ES-I3 (cell line): ENCODE results near the gene U2AF1.
A peak's percentile ranks its signal among the peaks of the same experiment; 100 is the strongest.
"Not testable (repeated sequence)": the region's sequence is repeated elsewhere in the genome, so short reads cannot be mapped to it uniquely, and the experiment has no call there.

Source experiments
- H3K36me3 ChIP-seq: 2 replicates; pipeline ENCODE4 v1.6.1; 2013; ENCODE audit warnings: mild to moderate bottlenecking, low read length, control low read depth, moderate library complexity; ENCODE audit not compliant: insufficient read depth
- H3K4me1 ChIP-seq: 2 replicates; pipeline ENCODE4 v1.6.1; 2013; ENCODE audit warnings: mild to moderate bottlenecking, control low read depth, low read length; ENCODE audit not compliant: insufficient read depth
- H3K9ac ChIP-seq: 2 replicates; pipeline ENCODE4 v1.6.1; 2013; ENCODE audit warnings: low read depth, mild to moderate bottlenecking, low read length, moderate library complexity
- H3K9me3 ChIP-seq: 2 replicates; pipeline ENCODE4 v1.6.1; 2013; ENCODE audit warnings: mild to moderate bottlenecking, low read length, moderate library complexity; ENCODE audit not compliant: control insufficient read depth, insufficient read depth

Gene U2AF1

GRCh38 chr21:43106965-43107793 is at the start of gene U2AF1:
TSS of gene U2AF1 (minus strand) at chr21:43107570. CDS start at chr21:43107494, 76 bp downstream.
- not testable (repeated sequence) for H3K36me3 ChIP-seq, H3K4me1 ChIP-seq, H3K9me3 ChIP-seq
- H3K9ac ChIP-seq = peak within 1 kb of the TSS; percentile 45; the same call in 1 of the 2 replicates

- H3K9me3 ChIP-seq, H3K36me3 ChIP-seq, H3K4me1 ChIP-seq, H3K9ac ChIP-seq: not testable (repeated sequence)
Measured at GRCh38 chr21:43153601-43154000, 46.2 kb upstream of the U2AF1 start.

GRCh38 chr21:43149344-43149743 is 42.0 kb upstream of the U2AF1 start:
- not testable (repeated sequence) for H3K36me3 ChIP-seq, H3K9ac ChIP-seq, H3K4me1 ChIP-seq, H3K9me3 ChIP-seq

GRCh38 chr21:43147999-43148398 is 40.6 kb upstream of the U2AF1 start:
- H3K9ac ChIP-seq, H3K36me3 ChIP-seq, H3K4me1 ChIP-seq, H3K9me3 ChIP-seq: not testable (repeated sequence)

GRCh38 chr21:43146637-43147036 is 39.3 kb upstream of the U2AF1 start:
- H3K9me3 ChIP-seq, H3K9ac ChIP-seq, H3K4me1 ChIP-seq, H3K36me3 ChIP-seq: not testable (repeated sequence)

GRCh38 chr21:43141407-43141806 is 34.0 kb upstream of the U2AF1 start:
- H3K4me1 ChIP-seq, H3K9me3 ChIP-seq, H3K36me3 ChIP-seq, H3K9ac ChIP-seq: not testable (repeated sequence)

GRCh38 chr21:43138944-43139343 is 31.6 kb upstream of the U2AF1 start:
- not testable (repeated sequence) for H3K4me1 ChIP-seq, H3K9me3 ChIP-seq, H3K36me3 ChIP-seq, H3K9ac ChIP-seq

GRCh38 chr21:43134520-43134919 is 27.1 kb upstream of the U2AF1 start:
- not testable (repeated sequence) for H3K9ac ChIP-seq, H3K9me3 ChIP-seq, H3K4me1 ChIP-seq, H3K36me3 ChIP-seq

- not testable (repeated sequence) for H3K4me1 ChIP-seq, H3K9ac ChIP-seq, H3K9me3 ChIP-seq, H3K36me3 ChIP-seq
Measured at GRCh38 chr21:43130094-43130493, 22.7 kb upstream of the U2AF1 start.

GRCh38 chr21:43115956-43116355 is 8.6 kb upstream of the U2AF1 start:
- not testable (repeated sequence) for H3K9me3 ChIP-seq

GRCh38 chr21:43114483-43114882 is 7.1 kb upstream of the U2AF1 start:
- not testable (repeated sequence) for H3K9ac ChIP-seq, H3K36me3 ChIP-seq, H3K9me3 ChIP-seq, H3K4me1 ChIP-seq

More at GRCh38 chr21:43115956-43116355, 8.6 kb upstream of the U2AF1 start:
- not testable (repeated sequence) for H3K4me1 ChIP-seq, H3K36me3 ChIP-seq, H3K9ac ChIP-seq

GRCh38 chr21:43109006-43109405 is 1.6 kb upstream of the U2AF1 start:
- H3K4me1 ChIP-seq, H3K9me3 ChIP-seq, H3K9ac ChIP-seq, H3K36me3 ChIP-seq: not testable (repeated sequence)

- not testable (repeated sequence) for H3K4me1 ChIP-seq, H3K36me3 ChIP-seq, H3K9ac ChIP-seq, H3K9me3 ChIP-seq
Measured at GRCh38 chr21:43108177-43108576, 807 bp upstream of the U2AF1 start.

- not testable (repeated sequence) for H3K4me1 ChIP-seq, H3K36me3 ChIP-seq, H3K9me3 ChIP-seq, H3K9ac ChIP-seq
Measured at GRCh38 chr21:43107794-43108137, 396 bp upstream of the U2AF1 start.

GRCh38 chr21:43104642-43105041 is 2.7 kb downstream of the U2AF1 start:
- not testable (repeated sequence) for H3K4me1 ChIP-seq

GRCh38 chr21:43102281-43102680 is 5.1 kb downstream of the U2AF1 start:
- not testable (repeated sequence) for H3K9ac ChIP-seq, H3K36me3 ChIP-seq, H3K9me3 ChIP-seq, H3K4me1 ChIP-seq

More at GRCh38 chr21:43104642-43105041, 2.7 kb downstream of the U2AF1 start:
- H3K9ac ChIP-seq, H3K9me3 ChIP-seq, H3K36me3 ChIP-seq: not testable (repeated sequence)
